RWPE2 (cell line): ENCODE results near the gene TSGA10.
"Not testable (repeated sequence)": the region's sequence is repeated elsewhere in the genome, so short reads cannot be mapped to it uniquely, and the experiment has no call there.

Experiments used
- ATAC-seq: fragments of 200-7000 bp; cut with Tn5 transposase; 3 replicates; pipeline ENCODE4 v1.9.1; 2021; ENCODE audit warnings: low read depth
- DNase-seq: peaks from one replicate; pipeline ENCODE4 v3.0.0-alpha.2; 2020; ENCODE audit warnings: low spot score
- H3K27ac ChIP-seq: fragments of 450-650 bp; 2 replicates; pipeline ENCODE4 v1.5.1; 2017; ENCODE audit warnings: mild to moderate bottlenecking; ENCODE audit not compliant: poor library complexity, severe bottlenecking
- H3K27me3 ChIP-seq: fragments of 250-450 bp; sonication (Bioruptor Pico); 2 replicates; pipeline ENCODE4 v1.5.1; 2021; ENCODE audit warnings: mild to moderate bottlenecking, moderate library complexity; ENCODE audit not compliant: insufficient read depth, poor library complexity, severe bottlenecking
- H3K36me3 ChIP-seq: fragments of 250-450 bp; sonication (Bioruptor Pico); 2 replicates; pipeline ENCODE4 v1.5.1; 2020; ENCODE audit warnings: low read depth, mild to moderate bottlenecking, moderate library complexity
- H3K4me1 ChIP-seq: fragments of 250-450 bp; sonication (Bioruptor Pico); 2 replicates; pipeline ENCODE4 v1.5.1; 2021; ENCODE audit warnings: mild to moderate bottlenecking, moderate library complexity; ENCODE audit not compliant: insufficient read depth, poor library complexity, severe bottlenecking
- H3K4me3 ChIP-seq: fragments of 250-450 bp; sonication (Bioruptor Pico); 2 replicates; pipeline ENCODE4 v1.5.1; 2021; ENCODE audit warnings: mild to moderate bottlenecking, moderate library complexity; ENCODE audit not compliant: severe bottlenecking
- H3K9me3 ChIP-seq: fragments of 250-450 bp; sonication (Bioruptor Pico); 2 replicates; pipeline ENCODE4 v1.5.1; 2021; ENCODE audit warnings: mild to moderate bottlenecking, moderate library complexity; ENCODE audit not compliant: severe bottlenecking
- CTCF ChIP-seq: fragments of 450-650 bp; IDR thresholded peaks from one replicate; pipeline ENCODE4 v1.5.1; 2017; ENCODE audit warnings: mild to moderate bottlenecking, moderate library complexity; ENCODE audit not compliant: poor library complexity, severe bottlenecking

TSGA10 gene

GRCh38 chr2:99066075-99066958 is 88.4 kb downstream of the TSGA10 start:
- H3K4me1 ChIP-seq = no peaks in the 10 kb centered on the region
- peak; percentile 73 for TF ChIP-seq CTCF
- no peaks in the 10 kb centered on the region for H3K9me3 ChIP-seq
- H3K36me3 ChIP-seq = no peaks in the 10 kb centered on the region
- no peaks in the 10 kb centered on the region for H3K27me3 ChIP-seq
- no peak overlapping the region for H3K4me3 ChIP-seq
- ATAC-seq (peak; percentile 92), DNase-seq (no peak)
- H3K27ac ChIP-seq = no peak overlapping the region

GRCh38 chr2:99049187-99049586 is 105.6 kb downstream of the TSGA10 start:
- not testable (repeated sequence) for H3K27ac ChIP-seq, H3K4me3 ChIP-seq

GRCh38 chr2:99040736-99041300 is 113.9 kb downstream of the TSGA10 start:
- not testable (repeated sequence) for H3K27ac ChIP-seq, H3K9me3 ChIP-seq, H3K4me3 ChIP-seq, ATAC-seq, H3K4me1 ChIP-seq, H3K36me3 ChIP-seq, H3K27me3 ChIP-seq, DNase-seq

More at GRCh38 chr2:99049187-99049586, 105.6 kb downstream of the TSGA10 start:
- ATAC-seq, H3K36me3 ChIP-seq, H3K9me3 ChIP-seq, H3K4me1 ChIP-seq, DNase-seq, H3K27me3 ChIP-seq: not testable (repeated sequence)

GRCh38 chr2:99035920-99036319 is 118.8 kb downstream of the TSGA10 start:
- ATAC-seq (no peak), DNase-seq (no peak)
- Histone ChIP-seq H3K27ac (no peak overlapping the region), H3K36me3 (no peaks in the 10 kb centered on the region), H3K4me1 (peaks cover 10% of the 10 kb centered on the region), H3K4me3 (no peak overlapping the region), H3K9me3 (no peaks in the 10 kb centered on the region), H3K27me3 (no peaks in the 10 kb centered on the region)
- peak; percentile 32 for TF ChIP-seq CTCF

- H3K4me1 ChIP-seq = peaks cover 7% of the 10 kb centered on the region
- TF ChIP-seq CTCF = no peak
- DNase-seq (no peak), ATAC-seq (peak; percentile 75)
- no peaks in the 10 kb centered on the region for H3K27me3 ChIP-seq
- no peak overlapping the region for H3K4me3 ChIP-seq
- H3K36me3 ChIP-seq = no peaks in the 10 kb centered on the region
- no peaks in the 10 kb centered on the region for H3K9me3 ChIP-seq
- H3K27ac ChIP-seq = no peak overlapping the region
These were observed 122.0 kb downstream of the TSGA10 start for GRCh38 chr2:99032786-99033185.
